Measurements from ENCODE around the gene ARHGEF35.
"Not testable (repeated sequence)": the region's sequence is repeated elsewhere in the genome, so short reads cannot be mapped to it uniquely, and the experiment has no call there.

DNA sequence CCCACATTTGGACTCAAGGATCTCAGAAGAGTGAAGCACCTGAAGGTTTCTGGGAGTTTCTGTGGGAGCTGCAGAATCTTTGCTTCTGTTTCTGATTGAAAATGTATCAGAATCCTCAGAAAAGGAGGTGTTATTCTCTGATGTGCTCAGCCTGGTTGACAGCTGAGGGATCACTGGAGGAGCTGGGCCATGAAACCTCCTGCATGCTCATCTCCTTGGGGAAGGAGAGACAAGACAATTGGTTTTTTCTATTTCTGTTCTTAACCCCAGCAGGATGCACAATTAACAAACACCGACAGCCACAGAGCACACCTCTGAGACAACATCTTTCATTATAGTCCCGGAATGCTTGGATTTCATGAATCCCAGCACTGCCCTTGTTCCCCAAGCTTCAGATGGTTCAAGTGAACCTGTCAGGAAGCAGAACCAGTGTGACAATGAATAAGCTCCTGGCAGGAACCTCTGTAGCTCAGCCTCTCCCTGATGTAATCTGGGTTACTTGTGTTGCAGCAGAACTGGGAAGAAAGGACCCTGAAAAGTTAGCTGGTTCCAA lies 43.0 kb upstream of the ARHGEF35 start:
- not testable (repeated sequence) for TF ChIP-seq POLR2A (IDR thresholded peaks at IDR 0.05; ENCODE audit: insufficient read depth in 1 of 2, low read depth in 2 of 2, low read length in 2 of 2); TAF1 (CRISPR knock-in tag; IDR thresholded peaks at IDR 0.05); ZNF83 (CRISPR knock-in tag; IDR thresholded peaks at IDR 0.05; ENCODE audit: borderline replicate concordance); ISL2 (CRISPR knock-in tag; IDR thresholded peaks at IDR 0.05); MXI1 (IDR thresholded peaks at IDR 0.05; ENCODE audit: borderline replicate concordance, low read depth, low read length); ARNTL (CRISPR knock-in tag; IDR thresholded peaks at IDR 0.05); U2AF1 (optimal IDR thresholded peaks at IDR 0.05; ENCODE audit: low read depth, low read length); PRPF4 (IDR thresholded peaks at IDR 0.05; ENCODE audit: low read depth, low read length, poor library complexity, severe bottlenecking)
- TF ChIP-seq, protein P1, sequence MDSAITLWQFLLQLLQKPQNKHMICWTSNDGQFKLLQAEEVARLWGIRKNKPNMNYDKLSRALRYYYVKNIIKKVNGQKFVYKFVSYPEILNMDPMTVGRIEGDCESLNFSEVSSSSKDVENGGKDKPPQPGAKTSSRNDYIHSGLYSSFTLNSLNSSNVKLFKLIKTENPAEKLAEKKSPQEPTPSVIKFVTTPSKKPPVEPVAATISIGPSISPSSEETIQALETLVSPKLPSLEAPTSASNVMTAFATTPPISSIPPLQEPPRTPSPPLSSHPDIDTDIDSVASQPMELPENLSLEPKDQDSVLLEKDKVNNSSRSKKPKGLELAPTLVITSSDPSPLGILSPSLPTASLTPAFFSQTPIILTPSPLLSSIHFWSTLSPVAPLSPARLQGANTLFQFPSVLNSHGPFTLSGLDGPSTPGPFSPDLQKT (CRISPR knock-in tag; IDR thresholded peaks at IDR 0.05; ENCODE audit: borderline replicate concordance): not testable (repeated sequence)
- TF ChIP-seq, protein P2, sequence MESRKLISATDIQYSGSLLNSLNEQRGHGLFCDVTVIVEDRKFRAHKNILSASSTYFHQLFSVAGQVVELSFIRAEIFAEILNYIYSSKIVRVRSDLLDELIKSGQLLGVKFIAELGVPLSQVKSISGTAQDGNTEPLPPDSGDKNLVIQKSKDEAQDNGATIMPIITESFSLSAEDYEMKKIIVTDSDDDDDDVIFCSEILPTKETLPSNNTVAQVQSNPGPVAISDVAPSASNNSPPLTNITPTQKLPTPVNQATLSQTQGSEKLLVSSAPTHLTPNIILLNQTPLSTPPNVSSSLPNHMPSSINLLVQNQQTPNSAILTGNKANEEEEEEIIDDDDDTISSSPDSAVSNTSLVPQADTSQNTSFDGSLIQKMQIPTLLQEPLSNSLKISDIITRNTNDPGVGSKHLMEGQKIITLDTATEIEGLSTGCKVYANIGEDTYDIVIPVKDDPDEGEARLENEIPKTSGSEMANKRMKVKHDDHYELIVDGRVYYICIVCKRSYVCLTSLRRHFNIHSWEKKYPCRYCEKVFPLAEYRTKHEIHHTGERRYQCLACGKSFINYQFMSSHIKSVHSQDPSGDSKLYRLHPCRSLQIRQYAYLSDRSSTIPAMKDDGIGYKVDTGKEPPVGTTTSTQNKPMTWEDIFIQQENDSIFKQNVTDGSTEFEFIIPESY (CRISPR knock-in tag; IDR thresholded peaks at IDR 0.05): not testable (repeated sequence)
